ENCODE measurements around the gene IL17RB.

The IL17RB gene

DNA sequence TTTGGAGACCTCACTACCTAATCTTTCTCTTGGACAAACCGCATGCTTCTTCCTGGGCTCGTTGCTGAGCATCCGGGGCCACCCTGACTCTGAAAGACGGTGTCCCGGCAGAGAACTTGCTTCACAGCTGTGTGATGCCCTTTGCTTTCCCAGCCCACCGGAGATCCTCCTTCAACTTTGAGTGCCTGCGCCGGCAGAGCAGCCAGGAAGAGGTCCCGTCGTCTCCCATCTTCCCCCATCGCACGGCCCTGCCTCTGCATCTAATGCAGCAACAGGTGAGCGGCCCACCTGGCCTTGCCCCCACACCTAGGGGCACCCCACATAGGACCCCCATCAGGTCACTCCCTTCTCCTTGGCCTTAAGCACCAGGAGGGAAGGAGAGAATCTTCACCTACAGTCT lies 37.9 kb upstream of the IL17RB start:
- Histone ChIP-seq H3K9me3 (ENCODE audit: control insufficient read depth, insufficient read depth, low read length) (no peaks in the 10 kb centered on the region), H3K27me3 (ENCODE audit: control insufficient read depth, low read length) (peaks cover 16% of the 10 kb centered on the region), H3K27ac (ENCODE audit: low read depth, low read length) (no peak overlapping the region), H4K20me1 (ENCODE audit: control insufficient read depth, insufficient read depth, low read depth, low read length) (no peaks in the 10 kb centered on the region), H3K4me2 (ENCODE audit: low read length) (no peak overlapping the region), H3K4me1 (ENCODE audit: control insufficient read depth, low read length) (peaks cover 28% of the 10 kb centered on the region), H3F3A (ENCODE audit: control insufficient read depth, insufficient read depth) (no peaks in the 10 kb centered on the region), H3K9me2 (replicated peaks; ENCODE audit: control insufficient read depth, low read length) (no peaks in the 10 kb centered on the region), H3K4me3 (ENCODE audit: low read length) (no peak overlapping the region), H3K36me3 (ENCODE audit: control insufficient read depth, low read length) (no peaks in the 10 kb centered on the region), H3K79me2 (ENCODE audit: control insufficient read depth, low read length) (no peaks in the 10 kb centered on the region)
- no peak for TF ChIP-seq EZH2phosphoT487 (IDR thresholded peaks at IDR 0.05; ENCODE audit: borderline replicate concordance, low read length)
- TF ChIP-seq, protein P1, sequence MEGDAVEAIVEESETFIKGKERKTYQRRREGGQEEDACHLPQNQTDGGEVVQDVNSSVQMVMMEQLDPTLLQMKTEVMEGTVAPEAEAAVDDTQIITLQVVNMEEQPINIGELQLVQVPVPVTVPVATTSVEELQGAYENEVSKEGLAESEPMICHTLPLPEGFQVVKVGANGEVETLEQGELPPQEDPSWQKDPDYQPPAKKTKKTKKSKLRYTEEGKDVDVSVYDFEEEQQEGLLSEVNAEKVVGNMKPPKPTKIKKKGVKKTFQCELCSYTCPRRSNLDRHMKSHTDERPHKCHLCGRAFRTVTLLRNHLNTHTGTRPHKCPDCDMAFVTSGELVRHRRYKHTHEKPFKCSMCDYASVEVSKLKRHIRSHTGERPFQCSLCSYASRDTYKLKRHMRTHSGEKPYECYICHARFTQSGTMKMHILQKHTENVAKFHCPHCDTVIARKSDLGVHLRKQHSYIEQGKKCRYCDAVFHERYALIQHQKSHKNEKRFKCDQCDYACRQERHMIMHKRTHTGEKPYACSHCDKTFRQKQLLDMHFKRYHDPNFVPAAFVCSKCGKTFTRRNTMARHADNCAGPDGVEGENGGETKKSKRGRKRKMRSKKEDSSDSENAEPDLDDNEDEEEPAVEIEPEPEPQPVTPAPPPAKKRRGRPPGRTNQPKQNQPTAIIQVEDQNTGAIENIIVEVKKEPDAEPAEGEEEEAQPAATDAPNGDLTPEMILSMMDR (IDR thresholded peaks at IDR 0.05; ENCODE audit: low read depth, low read length, poor library complexity, severe bottlenecking) = no peak

DNA sequence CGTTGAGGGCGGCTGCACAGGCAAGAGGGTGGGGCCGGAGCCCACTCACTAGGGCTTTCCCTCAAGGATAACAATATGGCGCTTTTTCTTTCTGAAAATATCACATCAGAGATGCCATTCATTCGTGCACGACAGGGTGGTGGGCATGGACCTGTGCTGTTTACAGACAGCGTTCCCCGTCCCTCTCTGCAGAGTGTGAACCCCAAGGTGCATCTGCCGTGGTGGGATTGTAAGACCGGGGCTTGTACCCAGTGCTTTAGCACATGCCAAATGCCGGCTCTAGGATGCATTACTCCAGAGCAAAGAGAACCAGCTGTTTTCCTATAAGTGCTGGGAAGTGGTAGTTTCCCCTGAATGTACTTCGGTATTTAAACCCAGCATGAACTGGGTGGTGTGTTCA lies 37.1 kb upstream of the IL17RB start:
- H3K27ac ChIP-seq (ENCODE audit: low read depth, low read length) = no peak overlapping the region
- no peak for TF ChIP-seq EZH2phosphoT487 (IDR thresholded peaks at IDR 0.05; ENCODE audit: borderline replicate concordance, low read length)
- TF ChIP-seq, protein P1 (IDR thresholded peaks at IDR 0.05; ENCODE audit: low read depth, low read length, poor library complexity, severe bottlenecking) = no peak

DNA sequence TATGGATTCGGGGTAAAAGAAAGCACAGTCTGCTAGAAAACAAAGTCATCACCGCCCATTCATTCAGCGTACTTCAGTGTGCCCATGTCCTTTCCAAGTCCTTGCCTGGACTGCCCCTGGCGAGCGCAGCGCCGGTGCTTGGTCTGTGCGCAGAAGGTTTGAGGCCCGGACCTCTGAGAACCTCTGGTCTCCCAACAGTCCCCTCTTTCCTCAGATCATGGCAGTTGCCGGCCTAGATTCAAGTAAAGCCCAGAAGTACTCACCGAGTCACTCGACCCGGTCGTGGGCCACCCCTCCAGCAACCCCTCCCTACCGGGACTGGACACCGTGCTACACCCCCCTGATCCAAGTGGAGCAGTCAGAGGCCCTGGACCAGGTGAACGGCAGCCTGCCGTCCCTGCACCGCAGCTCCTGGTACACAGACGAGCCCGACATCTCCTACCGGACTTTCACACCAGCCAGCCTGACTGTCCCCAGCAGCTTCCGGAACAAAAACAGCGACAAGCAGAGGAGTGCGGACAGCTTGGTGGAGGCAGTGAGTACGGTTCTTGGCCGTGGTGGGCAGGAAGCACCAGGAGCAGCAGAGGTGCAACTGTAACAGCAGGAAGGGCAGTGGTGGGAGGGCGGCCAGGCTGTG lies 36.5 kb upstream of the IL17RB start:
- Histone ChIP-seq H3K27ac (ENCODE audit: low read depth, low read length) (no peak overlapping the region), H3K9me2 (replicated peaks; ENCODE audit: control insufficient read depth, low read length) (no peaks in the 10 kb centered on the region), H3K4me3 (ENCODE audit: low read length) (no peak overlapping the region), H3K79me2 (ENCODE audit: control insufficient read depth, low read length) (no peaks in the 10 kb centered on the region), H3K27me3 (ENCODE audit: control insufficient read depth, low read length) (peaks cover 23% of the 10 kb centered on the region), H4K20me1 (ENCODE audit: control insufficient read depth, insufficient read depth, low read depth, low read length) (no peaks in the 10 kb centered on the region), H3K4me2 (ENCODE audit: low read length) (no peak overlapping the region), H3K36me3 (ENCODE audit: control insufficient read depth, low read length) (no peaks in the 10 kb centered on the region), H3K9me3 (ENCODE audit: control insufficient read depth, insufficient read depth, low read length) (no peaks in the 10 kb centered on the region), H3F3A (ENCODE audit: control insufficient read depth, insufficient read depth) (no peaks in the 10 kb centered on the region), H3K4me1 (ENCODE audit: control insufficient read depth, low read length) (peaks cover 24% of the 10 kb centered on the region)
- TF ChIP-seq EZH2phosphoT487 (IDR thresholded peaks at IDR 0.05; ENCODE audit: borderline replicate concordance, low read length) = no peak
- TF ChIP-seq, protein P1 (IDR thresholded peaks at IDR 0.05; ENCODE audit: low read depth, low read length, poor library complexity, severe bottlenecking) = no peak

More for the DNA sequence above, 37.1 kb upstream of the IL17RB start:
- Histone ChIP-seq H4K20me1 (ENCODE audit: control insufficient read depth, insufficient read depth, low read depth, low read length) (no peaks in the 10 kb centered on the region), H3K9me2 (replicated peaks; ENCODE audit: control insufficient read depth, low read length) (no peaks in the 10 kb centered on the region), H3K4me2 (ENCODE audit: low read length) (no peak overlapping the region), H3K36me3 (ENCODE audit: control insufficient read depth, low read length) (no peaks in the 10 kb centered on the region), H3K4me3 (ENCODE audit: low read length) (no peak overlapping the region), H3K4me1 (ENCODE audit: control insufficient read depth, low read length) (peaks cover 28% of the 10 kb centered on the region), H3K9me3 (ENCODE audit: control insufficient read depth, insufficient read depth, low read length) (no peaks in the 10 kb centered on the region), H3K79me2 (ENCODE audit: control insufficient read depth, low read length) (no peaks in the 10 kb centered on the region), H3K27me3 (ENCODE audit: control insufficient read depth, low read length) (peaks cover 22% of the 10 kb centered on the region), H3F3A (ENCODE audit: control insufficient read depth, insufficient read depth) (no peaks in the 10 kb centered on the region)

Data from DOHH2 (cell line).